HL-60 (cell line): ENCODE results near the gene CBX4.

Experiments
- CTCF ChIP-seq: IDR thresholded peaks from one replicate; pipeline ENCODE4 v1.5.1; 2011; ENCODE audit warnings: low read length, control low read depth, inconsistent platforms; ENCODE audit not compliant: insufficient read depth
- GABPA ChIP-seq: IDR thresholded peaks from 2 replicates; pipeline ENCODE4 v1.6.1; 2012; ENCODE audit warnings: low read depth
- REST ChIP-seq: IDR thresholded peaks from 2 replicates; pipeline ENCODE4 v1.6.1; 2012; ENCODE audit warnings: low read depth; ENCODE audit not compliant: insufficient replicate concordance
- SPI1 ChIP-seq: IDR thresholded peaks from 2 replicates; pipeline ENCODE4 v1.6.1; 2012; ENCODE audit warnings: low read depth, mild to moderate bottlenecking, borderline replicate concordance

GRCh38 chr17:79806863-79807720 lies 32.1 kb downstream of the CBX4 start:
- TF ChIP-seq REST (no peak), CTCF (no peak), GABPA (no peak), SPI1 (no peak)
